WTC11 (cell line): ENCODE results near the gene SOX8. TPM values are rescaled to one million over a fixed set of nuclear protein-coding genes. Genes with fewer than 3 reads are reported as not detected.

Experiments used
- ATAC-seq: fragments of 200-7000 bp; cut with Tn5 transposase; 2 replicates; pipeline ENCODE4 v1.10.0; 2021; ENCODE audit warnings: mild to moderate bottlenecking, moderate library complexity
- CTCF ChIA-PET: fragments of 300-600 bp; sonication (Branson Sonifier 250); formaldehyde crosslinking; loops from one replicate; lab custom pipeline; 2021; ENCODE audit warnings: antibody characterized with exemption; lab: Charles Lee
- POLR2A ChIA-PET: fragments of 350-600 bp; sonication (Branson Sonifier 250); formaldehyde crosslinking; loops from one replicate; lab custom pipeline; 2021; ENCODE audit warnings: antibody characterized with exemption; lab: Charles Lee
- DNase-seq: peaks from one replicate; pipeline ENCODE4 v3.0.0; 2021; ENCODE audit warnings: low spot score
- H3K27ac Mint-ChIP-seq: 2 replicates; pipeline ENCODE4 v1.8.0; 2021; ENCODE audit warnings: mixed read lengths
- H3K27me3 Mint-ChIP-seq: 2 replicates; pipeline ENCODE4 v1.8.0; 2021; ENCODE audit warnings: low read depth, mild to moderate bottlenecking, moderate library complexity, mixed read lengths
- H3K36me3 Mint-ChIP-seq: 2 replicates; pipeline ENCODE4 v1.8.0; 2021; ENCODE audit warnings: mixed read lengths
- H3K4me1 Mint-ChIP-seq: 2 replicates; pipeline ENCODE4 v1.8.0; 2022; ENCODE audit warnings: mixed read lengths
- H3K4me3 Mint-ChIP-seq: 2 replicates; pipeline ENCODE4 v1.8.0; 2021; ENCODE audit warnings: mild to moderate bottlenecking, moderate library complexity, mixed read lengths
- H3K9me3 Mint-ChIP-seq: 2 replicates; pipeline ENCODE4 v1.8.0; 2021; ENCODE audit warnings: mixed read lengths
- ARID4B ChIP-seq: sonication (generic); formaldehyde crosslinking; IDR thresholded peaks from 2 replicates; pipeline ENCODE4 v1.8.0; 2023; ENCODE audit warnings: missing genetic modification reagents, mild to moderate bottlenecking, borderline replicate concordance
- ATF6 ChIP-seq: sonication (generic); formaldehyde crosslinking; IDR thresholded peaks from 2 replicates; pipeline ENCODE4 v1.8.1; 2023; ENCODE audit warnings: mild to moderate bottlenecking, missing genetic modification reagents
- CDX4 ChIP-seq: fragments of 250-450 bp; sonication (Bioruptor Pico); IDR thresholded peaks from 2 replicates; pipeline ENCODE4 v1.9.0; 2021; ENCODE audit warnings: moderate library complexity, mild to moderate bottlenecking, inconsistent platforms, borderline replicate concordance
- E2F4 ChIP-seq: sonication (generic); formaldehyde crosslinking; IDR thresholded peaks from 2 replicates; pipeline ENCODE4 v1.8.1; 2022; ENCODE audit warnings: low read depth, mild to moderate bottlenecking, moderate library complexity, missing genetic modification reagents, borderline replicate concordance
- FOXJ3 ChIP-seq: sonication (generic); formaldehyde crosslinking; IDR thresholded peaks from 2 replicates; pipeline ENCODE4 v1.9.0; 2021; ENCODE audit warnings: missing genetic modification reagents, mild to moderate bottlenecking, borderline replicate concordance
- GABPB1 ChIP-seq: sonication (generic); formaldehyde crosslinking; IDR thresholded peaks from 2 replicates; pipeline ENCODE4 v1.8.1; 2023; ENCODE audit warnings: mild to moderate bottlenecking, missing genetic modification reagents
- IRF1 ChIP-seq: sonication (generic); formaldehyde crosslinking; IDR thresholded peaks from 2 replicates; pipeline ENCODE4 v1.8.0; 2023; ENCODE audit warnings: missing genetic modification reagents
- IRF2 ChIP-seq: sonication (generic); formaldehyde crosslinking; IDR thresholded peaks from 2 replicates; pipeline ENCODE4 v1.8.0; 2022; ENCODE audit warnings: low read depth, missing genetic modification reagents, borderline replicate concordance
- JUN ChIP-seq: sonication (generic); formaldehyde crosslinking; IDR thresholded peaks from 2 replicates; pipeline ENCODE4 v1.8.0; 2023; ENCODE audit warnings: mild to moderate bottlenecking, missing genetic modification reagents
- SP1 ChIP-seq: sonication (generic); formaldehyde crosslinking; conservative IDR thresholded peaks from 2 replicates; pipeline ENCODE4 v1.8.1; 2022; ENCODE audit warnings: missing genetic modification reagents
- TEAD4 ChIP-seq: sonication (generic); formaldehyde crosslinking; IDR thresholded peaks from 2 replicates; pipeline ENCODE4 v1.8.0; 2022; ENCODE audit warnings: mild to moderate bottlenecking, missing genetic modification reagents
- ZSCAN18 ChIP-seq: fragments of 250-450 bp; sonication (Bioruptor Pico); IDR thresholded peaks from 2 replicates; pipeline ENCODE4 v2.1.2; 2022; ENCODE audit warnings: mild to moderate bottlenecking, moderate library complexity
- total RNA-seq: library from RNA; stranded (reverse); gene quantifications from 3 replicates; pipeline ENCODE4 v1.2.3, GENCODE V29; 2021

The SOX8 gene
- total RNA-seq, 1 experiment from 2014 or later = 12.3 TPM

GRCh38 chr16:1030473-1030901 lies 48.9 kb downstream of the SOX8 start (continued):
- TF ChIP-seq TEAD4 (CRISPR knock-in tag) (no peak), FOXJ3 (no peak)

GRCh38 chr16:1031666-1032065 lies 50.1 kb downstream of the SOX8 start:
- Mint-ChIP-seq H3K36me3 (no peaks in the 10 kb centered on the region), H3K4me3 (no peak overlapping the region), H3K27ac (no peak overlapping the region), H3K27me3 (no peaks in the 10 kb centered on the region), H3K9me3 (no peaks in the 10 kb centered on the region), H3K4me1 (no peaks in the 10 kb centered on the region)
- ATAC-seq (no peak), DNase-seq (no peak)
- TF ChIP-seq CDX4 (CRISPR knock-in tag) = no peak
- no peak for TF ChIP-seq IRF2 (CRISPR knock-in tag)
- TF ChIP-seq IRF1 = no peak
- no peak for TF ChIP-seq ZSCAN18 (CRISPR knock-in tag)
- TF ChIP-seq TEAD4 (CRISPR knock-in tag) = no peak
- TF ChIP-seq ARID4B = no peak
- TF ChIP-seq ATF6 = no peak
- no peak for TF ChIP-seq E2F4
- ChIA-PET CTCF (no interaction called here), POLR2A (no interaction called here)

- DNase-seq (no peak), ATAC-seq (no peak)
- no peak for TF ChIP-seq ATF6
- TF ChIP-seq SP1 (CRISPR knock-in tag) = no peak
- no peak for TF ChIP-seq GABPB1 (CRISPR knock-in tag)
- TF ChIP-seq JUN (CRISPR knock-in tag) = no peak
- Mint-ChIP-seq H3K4me3 (no peak overlapping the region), H3K4me1 (no peaks in the 10 kb centered on the region), H3K9me3 (no peaks in the 10 kb centered on the region), H3K36me3 (no peaks in the 10 kb centered on the region), H3K27ac (no peak overlapping the region), H3K27me3 (no peaks in the 10 kb centered on the region)
- POLR2A ChIA-PET = no interaction called here
- CTCF ChIA-PET = no interaction called here
These were observed 51.0 kb downstream of the SOX8 start for GRCh38 chr16:1032607-1033006.
